Measurements from ENCODE around the gene MAPK6.

Gene MAPK6

GRCh38 chr15:52056496-52056895 lies 37.5 kb downstream of the MAPK6 start (continued):
- TF ChIP-seq ZNF138 (tag by site-specific recombination; IDR thresholded peaks at IDR 0.05; ENCODE audit: borderline replicate concordance) (no peak), ZNF211 (tag by site-specific recombination; IDR thresholded peaks at IDR 0.05; ENCODE audit: low read depth) (no peak)

- TF ChIP-seq GLIS1 (tag by site-specific recombination; IDR thresholded peaks at IDR 0.05): no peak
- TF ChIP-seq BCL11A (tag by site-specific recombination; IDR thresholded peaks at IDR 0.05; ENCODE audit: low read depth): no peak
- TF ChIP-seq GLIS2 (tag by site-specific recombination; IDR thresholded peaks at IDR 0.05): no peak
- no peak for TF ChIP-seq ZNF341 (tag by site-specific recombination; IDR thresholded peaks at IDR 0.05; ENCODE audit: low read depth)
- no peak for TF ChIP-seq ZNF76 (tag by site-specific recombination; IDR thresholded peaks at IDR 0.05; ENCODE audit: borderline replicate concordance, low read depth)
- no peak for TF ChIP-seq ZBTB48 (tag by site-specific recombination; IDR thresholded peaks at IDR 0.05)
- POLR2A ChIA-PET: no interaction called here
- Histone ChIP-seq H3K27ac (ENCODE audit: extremely low read depth, low read depth, low read length) (no peak overlapping the region), H3K4me1 (ENCODE audit: control insufficient read depth, insufficient read depth, low read length) (no peaks in the 10 kb centered on the region), H3K4me3 (ENCODE audit: low read depth, low read length) (no peak overlapping the region), H3K36me3 (ENCODE audit: control insufficient read depth in 2 of 2, insufficient read depth in 1 of 2, low read length in 2 of 2) (peaks cover 7 to 42% of the 10 kb centered on the region in 2 experiments; a peak in 2 of 3 replicates), H3K9me3 (ENCODE audit: control insufficient read depth, insufficient read depth, low read depth, low read length) (no peaks in the 10 kb centered on the region)
- CTCF ChIA-PET: interaction anchor here (0.7 kb wide), 1 partner anchor 53 kb away, joined by 5 read pairs; no protein-coding TSS in a partner anchor
Measured at GRCh38 chr15:52057996-52058395, 39.0 kb downstream of the MAPK6 start.

- POLR2A ChIA-PET: no interaction called here
- CTCF ChIA-PET: no interaction called here
- TF ChIP-seq GLI4 (tag by site-specific recombination; IDR thresholded peaks at IDR 0.05): no peak
- TF ChIP-seq RBAK (tag by site-specific recombination; IDR thresholded peaks at IDR 0.05): no peak
- no peak for TF ChIP-seq ZNF433 (tag by site-specific recombination; IDR thresholded peaks at IDR 0.05; ENCODE audit: low read depth)
- no peak for TF ChIP-seq ZBTB44 (tag by site-specific recombination; IDR thresholded peaks at IDR 0.05)
- TF ChIP-seq ZNF571 (tag by site-specific recombination; IDR thresholded peaks at IDR 0.05): no peak
- no peak for TF ChIP-seq KLF16 (tag by site-specific recombination; IDR thresholded peaks at IDR 0.05)
- no peak for TF ChIP-seq ZNF677 (tag by site-specific recombination; IDR thresholded peaks at IDR 0.05)
- TF ChIP-seq ZNF239 (tag by site-specific recombination; IDR thresholded peaks at IDR 0.05): no peak
- no peak for TF ChIP-seq ZNF423 (tag by site-specific recombination; IDR thresholded peaks at IDR 0.05)
- TF ChIP-seq ZNF768 (tag by site-specific recombination; IDR thresholded peaks at IDR 0.05): no peak
- no peak for TF ChIP-seq ZNF664 (tag by site-specific recombination; IDR thresholded peaks at IDR 0.05)
- Histone ChIP-seq H3K4me3 (ENCODE audit: low read depth, low read length) (no peak overlapping the region), H3K36me3 (ENCODE audit: control insufficient read depth in 2 of 2, insufficient read depth in 1 of 2, low read length in 2 of 2) (peaks cover 4 to 50% of the 10 kb centered on the region in 2 experiments; a peak in 2 of 3 replicates), H3K27ac (ENCODE audit: extremely low read depth, low read depth, low read length) (no peak overlapping the region), H3K4me1 (ENCODE audit: control insufficient read depth, insufficient read depth, low read length) (no peaks in the 10 kb centered on the region), H3K9me3 (ENCODE audit: control insufficient read depth, insufficient read depth, low read depth, low read length) (no peaks in the 10 kb centered on the region)
Measured at GRCh38 chr15:52060501-52060900, 41.5 kb downstream of the MAPK6 start.

- ChIA-PET CTCF (interaction anchor here (3.7 kb wide), 1 partner anchor 12 kb away, joined by 22 read pairs; no protein-coding TSS in a partner anchor), POLR2A (interaction anchor here (0.6 kb wide), 1 partner anchor 37 kb away, joined by 3 read pairs; no protein-coding TSS in a partner anchor)
- no peak overlapping the region for H3K4me3 ChIP-seq (ENCODE audit: low read depth, low read length)
- no peak overlapping the region for H3K27ac ChIP-seq (ENCODE audit: extremely low read depth, low read depth, low read length)
- peaks cover 1 to 12% of the 10 kb centered on the region in 2 experiments; a peak in 2 of 3 replicates for H3K36me3 ChIP-seq (ENCODE audit: control insufficient read depth in 2 of 2, insufficient read depth in 1 of 2, low read length in 2 of 2)
- no peaks in the 10 kb centered on the region for H3K9me3 ChIP-seq (ENCODE audit: control insufficient read depth, insufficient read depth, low read depth, low read length)
- H3K4me1 ChIP-seq (ENCODE audit: control insufficient read depth, insufficient read depth, low read length): peaks cover 3% of the 10 kb centered on the region; the same call in 1 of the 2 replicates
- TF ChIP-seq PRDM6 (tag by site-specific recombination; IDR thresholded peaks at IDR 0.05) (peak; percentile 83), ZSCAN30 (tag by site-specific recombination; IDR thresholded peaks at IDR 0.05) (peak; percentile 39), ZNF621 (tag by site-specific recombination; IDR thresholded peaks at IDR 0.05) (no peak), BCL11B (tag by site-specific recombination; IDR thresholded peaks at IDR 0.05; ENCODE audit: low read depth) (0 out of 2 replicates have a peak, but pooled peaks have one; percentile 53), ZNF843 (tag by site-specific recombination; IDR thresholded peaks at IDR 0.05) (peak; percentile 82; the same call in 1 of the 2 replicates), ZNF423 (tag by site-specific recombination; IDR thresholded peaks at IDR 0.05) (peak; percentile 58; the same call in 1 of the 2 replicates), ZNF747 (tag by site-specific recombination; IDR thresholded peaks at IDR 0.05) (no peak), OSR2 (tag by site-specific recombination; IDR thresholded peaks at IDR 0.05) (peak; percentile 18; the same call in 1 of the 2 replicates), ZNF580 (tag by site-specific recombination; IDR thresholded peaks at IDR 0.05) (peak; percentile 85)
Measured at GRCh38 chr15:52066842-52067544, 48.0 kb downstream of the MAPK6 start.
